ENCODE results near the gene INSR. TPM values are rescaled to one million over a fixed set of nuclear protein-coding genes. Genes with fewer than 3 reads are reported as not detected.
A peak's percentile ranks its signal among the peaks of the same experiment; 100 is the strongest.
"Not testable (repeated sequence)": the region's sequence is repeated elsewhere in the genome, so short reads cannot be mapped to it uniquely, and the experiment has no call there.

Gene INSR
- total RNA-seq, 2 experiments from 2014 or later: 0.65 to 0.89 TPM

GRCh38 chr19:7074705-7075282 lies 219.4 kb downstream of the INSR start:
- Mint-ChIP-seq H3K27me3 (no peaks in the 10 kb centered on the region), H3K4me3 (no peak overlapping the region), H3K4me1 (peaks cover 5% of the 10 kb centered on the region), H3K9me3 (peaks cover 29% of the 10 kb centered on the region), H3K36me3 (peaks cover 83% of the 10 kb centered on the region), H3K27ac (no peak overlapping the region)
- POLR2A ChIA-PET: interaction anchor here (0.6 kb wide), 1 partner anchor 1087 kb away, joined by 4 read pairs; no protein-coding TSS in a partner anchor
- ATAC-seq (ENCODE audit: low read depth) (no peak), DNase-seq (no peak)

GRCh38 chr19:7072541-7072940 lies 221.7 kb downstream of the INSR start:
- Mint-ChIP-seq H3K4me1 (peaks cover 6% of the 10 kb centered on the region), H3K27ac (no peak overlapping the region), H3K27me3 (no peaks in the 10 kb centered on the region), H3K4me3 (no peak overlapping the region), H3K9me3 (peaks cover 14% of the 10 kb centered on the region), H3K36me3 (peaks cover 63% of the 10 kb centered on the region)
- ATAC-seq (ENCODE audit: low read depth) (no peak), DNase-seq (no peak)
- POLR2A ChIA-PET: interaction anchor here (0.7 to 1.6 kb wide), 2 partner anchors 27 to 633 kb away, joined by 5 to 9 read pairs; no protein-coding TSS in a partner anchor

GRCh38 chr19:7069904-7070226 lies 224.3 kb downstream of the INSR start:
- Mint-ChIP-seq H3K36me3 (peaks cover 37% of the 10 kb centered on the region), H3K27ac (peak overlapping the region; percentile 87), H3K9me3 (peaks cover 9% of the 10 kb centered on the region), H3K4me3 (peak overlapping the region; percentile 97), H3K27me3 (no peaks in the 10 kb centered on the region), H3K4me1 (peaks cover 6% of the 10 kb centered on the region)
- no peak for DNase-seq
- peak; percentile 34 for ATAC-seq (ENCODE audit: low read depth)
- POLR2A ChIA-PET: interaction anchor here (0.6 to 2.1 kb wide), 9 partner anchors 9 to 452 kb away, joined by 4 to 47 read pairs (median 7); partner anchors contain the start of genes ARHGEF18, MCOLN1 and VAV1

- ATAC-seq (ENCODE audit: low read depth): peak; percentile 90
- DNase-seq: peak; percentile 98
- H3K27me3 Mint-ChIP-seq: no peaks in the 10 kb centered on the region
- peak within 1 kb of the TSS; percentile 97 for H3K4me3 Mint-ChIP-seq
- H3K27ac Mint-ChIP-seq: peak within 1 kb of the TSS; percentile 87
- peaks cover 31% of the 10 kb centered on the region for H3K36me3 Mint-ChIP-seq
- POLR2A ChIA-PET: interaction anchor here (0.5 to 2.1 kb wide), 15 partner anchors 9 to 861 kb away, joined by 3 to 47 read pairs (median 5); partner anchors contain the start of genes ARHGEF18, MCOLN1 and VAV1
- H3K4me1 Mint-ChIP-seq: peaks cover 6% of the 10 kb centered on the region
- peaks cover 7% of the 10 kb centered on the region for H3K9me3 Mint-ChIP-seq
Measured at GRCh38 chr19:7069042-7069903, 224.9 kb downstream of the INSR start, which contains the start of gene ZNF557. TSS of gene ZNF557 (plus strand) at chr19:7069703. CDS start at chr19:7075075, 5,372 bp downstream.

GRCh38 chr19:7068599-7068998 lies 225.6 kb downstream of the INSR start:
- POLR2A ChIA-PET: interaction anchor here (0.5 to 2.1 kb wide), 14 partner anchors 10 to 861 kb away, joined by 3 to 47 read pairs (median 5); partner anchors contain the start of genes ARHGEF18, MCOLN1 and VAV1
- Mint-ChIP-seq H3K27ac (peak overlapping the region; percentile 87), H3K4me3 (peak overlapping the region; percentile 97), H3K4me1 (peaks cover 6% of the 10 kb centered on the region), H3K36me3 (peaks cover 24% of the 10 kb centered on the region), H3K9me3 (peaks cover 5% of the 10 kb centered on the region), H3K27me3 (no peaks in the 10 kb centered on the region)
- ATAC-seq (ENCODE audit: low read depth) (no peak), DNase-seq (no peak)

GRCh38 chr19:7067716-7068115 lies 226.5 kb downstream of the INSR start:
- Mint-ChIP-seq H3K4me1 (peaks cover 6% of the 10 kb centered on the region), H3K9me3 (peaks cover 4% of the 10 kb centered on the region), H3K27me3 (no peaks in the 10 kb centered on the region), H3K36me3 (peaks cover 18% of the 10 kb centered on the region), H3K4me3 (no peak overlapping the region), H3K27ac (no peak overlapping the region)
- DNase-seq: no peak
- ATAC-seq (ENCODE audit: low read depth): no peak
- POLR2A ChIA-PET: no interaction called here

- H3K9me3 Mint-ChIP-seq: not testable (repeated sequence)
Measured at GRCh38 chr19:7067122-7067521, 227.1 kb downstream of the INSR start.

GRCh38 chr19:7063764-7064418 lies 230.3 kb downstream of the INSR start:
- POLR2A ChIA-PET: no interaction called here
- peaks cover 2% of the 10 kb centered on the region for H3K4me1 Mint-ChIP-seq
- no peak for DNase-seq
- no peak overlapping the region for H3K27ac Mint-ChIP-seq
- H3K4me3 Mint-ChIP-seq: no peak overlapping the region
- no peaks in the 10 kb centered on the region for H3K27me3 Mint-ChIP-seq
- ATAC-seq (ENCODE audit: low read depth): peak; percentile 49
- no peaks in the 10 kb centered on the region for H3K9me3 Mint-ChIP-seq
- H3K36me3 Mint-ChIP-seq: peaks cover under 1% of the 10 kb centered on the region

More at GRCh38 chr19:7067122-7067521, 227.1 kb downstream of the INSR start:
- H3K4me1 Mint-ChIP-seq; H3K27ac Mint-ChIP-seq; POLR2A ChIA-PET; DNase-seq; H3K27me3 Mint-ChIP-seq; H3K4me3 Mint-ChIP-seq; ATAC-seq (ENCODE audit: low read depth): not testable (repeated sequence)
- peaks cover 12% of the 10 kb centered on the region for H3K36me3 Mint-ChIP-seq

GRCh38 chr19:7063339-7063738 lies 230.9 kb downstream of the INSR start:
- Mint-ChIP-seq H3K4me3 (no peak overlapping the region), H3K4me1 (no peaks in the 10 kb centered on the region), H3K27ac (no peak overlapping the region), H3K27me3 (no peaks in the 10 kb centered on the region), H3K36me3 (no peaks in the 10 kb centered on the region), H3K9me3 (no peaks in the 10 kb centered on the region)
- DNase-seq (no peak), ATAC-seq (ENCODE audit: low read depth) (peak; percentile 41)
- POLR2A ChIA-PET: no interaction called here

Other genes starting within 250 kb of the INSR start
- gene MBD3L2, start 245.1 kb downstream of the INSR start, total RNA-seq: not detected
- gene MBD3L3, start 235.7 kb downstream of the INSR start, total RNA-seq: not detected
- 10 to 100 TPM; 20.9 to 21.1 TPM for gene ZNF557, start 224.7 kb downstream of the INSR start, total RNA-seq
- 10 to 100 TPM; 48.9 to 51.3 TPM for gene ARHGEF18, start 54.5 kb upstream of the INSR start, total RNA-seq
- 1 to 10 TPM; 1.0 to 1.3 TPM for gene PEX11G, start 194.6 kb upstream of the INSR start, total RNA-seq
- 10 to 100 TPM; 12.6 to 13.1 TPM for gene ZNF358, start 221.7 kb upstream of the INSR start, total RNA-seq
- gene MCOLN1, start 228.2 kb upstream of the INSR start, total RNA-seq: 10 to 100 TPM; 17.5 to 18.2 TPM
- gene PNPLA6, start 241.3 kb upstream of the INSR start, total RNA-seq: 100 to 1,000 TPM; 152 to 155 TPM